Effector memory CD8-positive, alpha-beta T cell (primary cell): ENCODE measurements around the gene SPRED3.
A peak's percentile ranks its signal among the peaks of the same experiment; 100 is the strongest.
"Not testable (repeated sequence)": the region's sequence is repeated elsewhere in the genome, so short reads cannot be mapped to it uniquely, and the experiment has no call there.

ENCODE experiments used
- ATAC-seq: fragments of 150-1000 bp; cut with Tn5 transposase; replicated peaks from 2 replicates; pipeline ENCODE4 v1.10.0; 2021; ENCODE audit warnings: mild to moderate bottlenecking, moderate library complexity
- DNase-seq, 3 experiments: peaks; one replicate each; pipeline ENCODE4 v3.0.0; 2021
- H3K27ac Mint-ChIP-seq, 2 donors: one replicate each; pipeline ENCODE4 v1.8.0; 2022; ENCODE audit warnings: mild to moderate bottlenecking in 2 of 2, mixed read lengths in 2 of 2, moderate library complexity in 2 of 2
- H3K27me3 Mint-ChIP-seq, 2 donors: one replicate each; pipeline ENCODE4 v1.8.0; 2022; ENCODE audit warnings: mixed read lengths in 2 of 2
- H3K36me3 Mint-ChIP-seq: one replicate; pipeline ENCODE4 v1.8.0; 2022; ENCODE audit warnings: mild to moderate bottlenecking, moderate library complexity, mixed read lengths; ENCODE audit not compliant: insufficient read depth
- H3K4me1 Mint-ChIP-seq, 2 donors: one replicate each; pipeline ENCODE4 v1.8.0; 2022; ENCODE audit warnings: low read depth in 2 of 2, mixed read lengths in 2 of 2
- H3K4me3 Mint-ChIP-seq, 2 donors: one replicate each; pipeline ENCODE4 v1.8.0; 2022; ENCODE audit warnings: mild to moderate bottlenecking in 2 of 2, mixed read lengths in 2 of 2, moderate library complexity in 2 of 2
- H3K9me3 Mint-ChIP-seq, 2 donors: one replicate each; pipeline ENCODE4 v1.8.0; 2022; ENCODE audit warnings: mixed read lengths in 2 of 2

SPRED3 gene

DNA sequence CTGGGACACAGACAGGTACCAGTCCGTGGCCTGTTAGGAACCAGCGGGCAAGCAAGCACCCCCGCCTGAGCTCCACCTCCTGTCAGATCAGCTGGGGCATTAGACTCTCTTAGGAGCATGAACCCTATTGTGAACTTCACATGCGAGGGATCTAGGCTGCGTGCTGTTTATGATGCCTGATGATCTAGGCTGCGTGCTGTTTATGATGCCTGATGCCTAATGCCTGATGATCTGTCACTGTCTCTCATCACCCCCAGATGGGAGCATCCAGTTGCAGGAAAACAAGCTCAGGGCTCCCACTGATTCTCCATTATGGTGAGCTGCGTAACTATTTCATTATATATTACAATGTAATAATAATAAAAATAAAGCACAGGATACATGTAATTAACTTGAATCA, 33.9 kb downstream of the SPRED3 start:
- H3K4me1 Mint-ChIP-seq: peaks cover 11% of the 10 kb centered on the region in 2 donors
- H3K27me3 Mint-ChIP-seq: peaks cover 7 to 11% of the 10 kb centered on the region in 2 donors
- no peak overlapping the region for H3K4me3 Mint-ChIP-seq
- ATAC-seq (no peak), DNase-seq (no peak)
- no peaks in the 10 kb centered on the region for H3K9me3 Mint-ChIP-seq
- H3K27ac Mint-ChIP-seq: no peak overlapping the region
- no peaks in the 10 kb centered on the region for H3K36me3 Mint-ChIP-seq

DNA sequence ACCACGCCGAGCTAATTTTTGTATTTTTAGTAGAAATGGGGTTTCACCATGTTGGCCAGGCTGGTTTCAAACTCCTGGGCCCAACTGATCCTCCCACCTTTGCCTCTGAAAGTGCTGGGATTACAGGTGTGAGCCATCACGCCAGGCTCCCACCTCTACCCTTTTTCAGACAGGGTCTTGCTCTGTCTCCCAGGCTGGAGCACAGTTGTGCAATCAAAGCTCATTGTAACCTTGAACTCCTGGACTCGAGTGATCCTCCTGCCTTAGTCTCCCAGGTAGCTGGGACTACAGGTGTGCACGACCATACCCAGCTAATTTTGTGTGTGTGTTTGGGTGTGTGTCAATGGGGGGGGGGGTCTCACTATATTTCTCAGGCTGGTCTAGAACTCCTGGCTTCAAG, 35.8 kb downstream of the SPRED3 start:
- Mint-ChIP-seq H3K9me3 (no peaks in the 10 kb centered on the region), H3K27me3 (peaks cover 13 to 18% of the 10 kb centered on the region in 2 donors), H3K27ac (no peak overlapping the region), H3K4me1 (peaks cover 4% of the 10 kb centered on the region in 2 donors), H3K4me3 (no peak overlapping the region), H3K36me3 (peaks cover 3% of the 10 kb centered on the region)
- DNase-seq (no peak), ATAC-seq (no peak)

DNA sequence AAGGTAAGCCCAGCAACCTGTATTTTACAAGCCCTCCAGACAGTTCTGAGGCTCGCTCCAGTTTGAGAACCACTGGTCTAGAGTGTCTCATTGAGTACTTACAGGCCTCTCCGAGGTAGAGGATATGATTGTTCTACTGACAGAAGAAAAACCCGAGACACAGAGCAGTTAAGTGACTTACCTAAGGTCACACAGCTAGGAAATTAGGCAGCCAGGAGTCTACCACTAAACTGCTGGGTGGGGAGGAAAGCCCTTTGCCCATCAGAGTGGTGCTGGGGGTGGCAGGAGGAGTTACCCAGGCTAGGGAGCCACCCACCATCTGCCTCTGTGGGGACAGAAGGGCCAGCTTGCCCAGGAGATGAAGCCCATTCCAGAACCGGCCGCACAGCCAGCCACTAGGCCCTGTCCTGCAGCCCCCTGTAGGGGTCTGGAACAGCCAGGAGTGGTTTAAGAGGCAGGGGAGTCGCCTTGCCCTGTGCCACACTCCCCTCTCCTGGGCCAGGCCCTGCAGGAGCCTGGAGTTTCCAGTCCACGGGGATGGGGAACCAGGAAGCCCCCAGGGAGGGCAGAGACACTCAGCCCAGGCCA, 36.8 kb downstream of the SPRED3 start:
- Mint-ChIP-seq H3K4me1 (peaks cover 4 to 8% of the 10 kb centered on the region in 2 donors), H3K9me3 (no peaks in the 10 kb centered on the region), H3K27ac (peak overlapping the region in 1 of 2 donors; percentile 63), H3K27me3 (peaks cover 7 to 17% of the 10 kb centered on the region in 2 donors), H3K36me3 (peaks cover 3% of the 10 kb centered on the region), H3K4me3 (peak overlapping the region in 1 of 2 donors; percentile 50)
- ATAC-seq (no peak), DNase-seq (no peak)

DNA sequence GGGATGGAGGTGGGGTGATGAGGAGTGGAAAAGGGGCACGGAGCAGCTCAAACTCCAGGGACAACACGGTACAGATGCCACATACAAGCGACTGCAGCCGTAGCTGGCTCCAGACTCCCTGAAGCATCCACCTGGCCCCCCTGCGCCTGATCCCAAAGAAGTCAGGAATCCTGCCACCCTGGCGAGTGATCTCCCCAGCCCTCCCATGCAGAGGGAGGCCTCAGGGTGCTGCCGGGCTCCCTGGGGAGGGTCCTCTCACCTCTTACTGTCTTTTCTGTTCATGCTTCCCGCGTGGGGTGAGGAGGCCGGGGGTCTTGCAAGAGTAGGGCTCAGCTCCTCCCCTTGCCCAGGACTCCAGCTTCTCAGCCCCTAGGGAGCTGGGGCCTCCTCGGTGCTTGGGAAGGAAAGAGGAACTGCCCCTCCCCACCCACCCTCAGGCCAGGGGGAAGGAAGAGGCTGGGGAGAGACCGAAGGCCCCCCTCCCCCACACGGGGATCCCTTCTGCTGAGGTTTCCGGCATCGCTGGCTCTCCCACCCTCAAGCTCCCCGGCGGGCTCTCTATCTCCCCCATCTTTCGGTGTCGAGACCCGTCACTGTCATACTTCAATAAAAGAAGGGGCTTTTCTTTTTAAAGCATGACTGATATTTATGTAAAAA, 37.4 kb downstream of the SPRED3 start, which contains the start of gene RASGRP4:
RASGRP4 (minus strand) TSS at position 410 of the 657 bp plus-strand sequence; CDS start at position 282, 128 bp downstream.
- peak; percentile 72 for ATAC-seq
- Mint-ChIP-seq H3K36me3 (peaks cover 3% of the 10 kb centered on the region), H3K27me3 (peaks cover 11 to 13% of the 10 kb centered on the region in 2 donors), H3K27ac (peak within 1 kb of the TSS; percentile 9 to 63), H3K4me3 (peak within 1 kb of the TSS; percentile 25 to 50), H3K9me3 (no peaks in the 10 kb centered on the region), H3K4me1 (peaks cover 4 to 8% of the 10 kb centered on the region in 2 donors)
- DNase-seq: peak in 2 of 3 experiments; percentile 15 to 18

DNA sequence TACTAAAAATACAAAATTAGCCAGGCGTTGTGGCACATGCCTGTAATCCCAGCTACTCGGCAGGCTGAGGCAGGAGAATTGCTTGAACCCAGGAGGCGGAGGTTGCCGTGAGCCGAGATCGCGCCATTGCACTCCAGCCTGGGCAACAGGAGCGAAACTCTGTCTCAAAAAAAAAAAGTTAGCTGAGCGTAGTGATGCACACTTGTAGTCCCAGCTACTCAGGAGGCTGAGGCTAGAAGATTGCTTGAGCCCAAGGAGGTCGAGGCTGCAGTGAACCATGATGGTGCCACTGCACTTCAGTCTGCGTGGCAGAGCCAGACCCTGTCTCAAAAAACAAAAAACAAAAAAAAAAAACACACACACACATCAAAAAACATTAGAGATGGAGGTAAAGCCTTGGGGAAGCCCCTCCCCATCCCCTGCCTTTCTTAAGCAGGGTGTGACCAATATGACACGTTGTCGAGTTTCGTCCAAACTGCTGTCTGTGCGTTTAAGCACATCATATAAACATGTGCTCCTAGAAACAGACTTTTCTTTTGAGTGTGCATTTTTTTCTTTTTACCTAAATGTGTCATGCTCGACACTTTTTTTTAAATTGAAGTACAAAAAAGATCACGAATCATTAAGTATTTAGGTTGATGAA, 38.7 kb downstream of the SPRED3 start:
- DNase-seq, H3K36me3 Mint-ChIP-seq, H3K4me1 Mint-ChIP-seq, H3K9me3 Mint-ChIP-seq, H3K27ac Mint-ChIP-seq: not testable (repeated sequence)
- peak; percentile 54 for ATAC-seq
- H3K27me3 Mint-ChIP-seq: peaks cover 11 to 13% of the 10 kb centered on the region in 2 donors
- peak overlapping the region in 1 of 2 donors; percentile 48 for H3K4me3 Mint-ChIP-seq

DNA sequence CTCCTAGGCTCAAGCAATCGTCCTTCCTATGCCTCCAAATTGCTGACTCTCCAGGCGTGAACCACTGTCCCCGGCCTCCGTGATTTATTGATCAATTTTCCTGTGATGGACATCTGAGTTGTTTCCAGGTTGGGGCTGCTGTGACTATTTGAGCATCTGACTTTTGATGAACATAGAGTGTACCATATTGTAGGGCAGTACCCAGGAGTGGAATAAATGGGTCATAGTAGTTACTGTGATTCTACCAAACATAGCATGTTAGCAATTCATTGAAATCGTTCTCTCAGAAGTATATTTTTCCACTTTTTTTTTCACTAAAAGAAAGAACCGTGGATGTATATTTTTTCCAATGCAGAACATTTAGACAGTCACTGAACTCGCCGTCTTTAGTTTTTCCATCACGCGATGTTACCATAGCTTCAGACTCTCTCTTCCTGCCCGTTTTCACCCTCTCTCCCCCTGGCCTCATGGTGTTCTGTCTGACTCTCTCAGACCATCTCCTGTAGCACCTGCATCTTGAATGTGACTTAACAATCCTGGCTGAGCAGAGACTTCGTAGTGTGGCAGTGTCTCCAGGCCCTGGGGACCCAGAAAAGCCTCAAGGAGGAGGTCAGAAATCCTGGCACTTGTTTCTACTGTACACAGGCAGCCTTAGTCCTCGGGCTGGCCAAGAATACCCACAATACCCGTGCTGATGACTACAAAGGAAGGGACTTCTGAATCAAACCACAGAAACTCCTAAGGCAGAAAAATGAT, 40.7 kb downstream of the SPRED3 start:
- peaks cover 9 to 13% of the 10 kb centered on the region in 2 donors for H3K4me1 Mint-ChIP-seq
- no peak overlapping the region for H3K27ac Mint-ChIP-seq
- ATAC-seq (no peak), DNase-seq (no peak)
- no peaks in the 10 kb centered on the region for H3K9me3 Mint-ChIP-seq
- H3K27me3 Mint-ChIP-seq: peaks cover 17 to 26% of the 10 kb centered on the region in 2 donors
- no peak overlapping the region for H3K4me3 Mint-ChIP-seq
- peaks cover 3% of the 10 kb centered on the region for H3K36me3 Mint-ChIP-seq

DNA sequence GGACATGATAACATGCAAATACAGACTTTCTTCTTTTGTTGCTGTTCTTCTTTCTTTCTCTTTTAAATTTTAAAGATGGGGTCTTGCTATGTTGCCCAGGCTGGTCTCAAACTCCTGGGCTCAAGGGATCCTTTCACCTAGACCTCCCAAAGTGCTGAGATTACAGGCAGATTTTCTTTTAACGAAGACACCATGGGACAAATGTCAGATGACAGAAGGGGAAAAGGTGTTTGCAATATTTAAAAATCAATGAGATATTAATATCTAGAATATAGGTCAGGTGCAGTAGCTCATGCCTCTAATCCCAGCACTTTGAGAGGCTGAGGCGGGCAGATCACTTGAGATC, 41.3 kb downstream of the SPRED3 start:
- Mint-ChIP-seq H3K9me3 (no peaks in the 10 kb centered on the region), H3K36me3 (peaks cover 3% of the 10 kb centered on the region), H3K4me3 (no peak overlapping the region), H3K4me1 (peaks cover 12 to 16% of the 10 kb centered on the region in 2 donors), H3K27ac (no peak overlapping the region), H3K27me3 (peaks cover 17 to 31% of the 10 kb centered on the region in 2 donors)
- DNase-seq (no peak), ATAC-seq (no peak)

DNA sequence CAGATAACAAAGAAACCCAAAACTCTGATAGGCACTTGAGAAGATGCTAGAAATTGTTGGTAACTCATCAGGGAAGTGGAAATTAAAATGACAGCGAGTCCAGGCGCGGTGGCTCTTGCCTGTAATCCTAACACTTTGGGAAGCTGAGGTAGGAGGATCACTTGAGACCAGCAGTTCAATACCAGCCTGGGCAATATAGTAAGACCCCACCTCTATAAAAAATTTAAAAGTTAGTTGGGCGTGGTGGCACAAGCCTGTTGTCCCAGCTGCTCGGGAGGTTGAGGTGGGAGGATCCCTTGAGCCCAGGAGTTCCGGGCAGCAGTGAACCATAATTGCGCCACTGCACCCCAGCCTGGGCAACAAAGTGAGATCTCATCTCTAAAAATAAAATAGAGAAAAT, 42.4 kb downstream of the SPRED3 start:
- peaks cover 23 to 36% of the 10 kb centered on the region in 2 donors for H3K27me3 Mint-ChIP-seq
- H3K27ac Mint-ChIP-seq: no peak overlapping the region
- H3K4me1 Mint-ChIP-seq: peaks cover 12 to 16% of the 10 kb centered on the region in 2 donors
- no peak overlapping the region for H3K4me3 Mint-ChIP-seq
- DNase-seq (no peak), ATAC-seq (no peak)
- peaks cover 3% of the 10 kb centered on the region for H3K36me3 Mint-ChIP-seq
- no peaks in the 10 kb centered on the region for H3K9me3 Mint-ChIP-seq

DNA sequence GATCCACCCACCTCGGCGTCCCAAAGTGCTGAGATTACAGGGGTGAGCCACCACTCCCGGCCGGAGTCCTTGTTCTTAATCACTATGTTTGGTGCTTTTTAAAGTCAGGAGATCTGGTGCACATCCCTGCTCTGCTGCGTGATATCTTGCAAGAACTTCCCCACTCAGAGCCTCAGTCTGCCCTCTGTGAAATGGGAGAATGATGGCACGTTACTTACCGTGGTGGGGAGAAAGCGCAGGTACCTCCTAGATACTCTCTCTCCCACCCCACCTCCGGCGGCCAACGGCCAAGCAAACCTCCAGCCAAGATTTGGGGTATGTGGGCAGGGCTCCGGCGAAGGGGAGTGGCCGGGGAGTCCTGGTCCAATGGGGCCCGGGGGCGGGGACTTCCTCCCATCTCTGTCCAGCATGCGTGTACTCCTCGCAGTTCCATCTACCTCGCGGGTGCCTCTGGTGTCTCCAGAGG, 44.8 kb downstream of the SPRED3 start, which contains the start of gene RYR1:
RYR1 (plus strand) TSS at position 424 of the 466 bp plus-strand sequence. CDS start 139 bp downstream, outside the sequence.
- Mint-ChIP-seq H3K36me3 (peaks cover 3% of the 10 kb centered on the region), H3K4me3 (peak within 1 kb of the TSS; percentile 46 to 64), H3K4me1 (peaks cover 9 to 12% of the 10 kb centered on the region in 2 donors), H3K9me3 (no peaks in the 10 kb centered on the region), H3K27ac (peak within 1 kb of the TSS in 1 of 2 donors; percentile 75), H3K27me3 (peaks cover 21 to 57% of the 10 kb centered on the region in 2 donors)
- ATAC-seq: peak; percentile 69
- DNase-seq: no peak

DNA sequence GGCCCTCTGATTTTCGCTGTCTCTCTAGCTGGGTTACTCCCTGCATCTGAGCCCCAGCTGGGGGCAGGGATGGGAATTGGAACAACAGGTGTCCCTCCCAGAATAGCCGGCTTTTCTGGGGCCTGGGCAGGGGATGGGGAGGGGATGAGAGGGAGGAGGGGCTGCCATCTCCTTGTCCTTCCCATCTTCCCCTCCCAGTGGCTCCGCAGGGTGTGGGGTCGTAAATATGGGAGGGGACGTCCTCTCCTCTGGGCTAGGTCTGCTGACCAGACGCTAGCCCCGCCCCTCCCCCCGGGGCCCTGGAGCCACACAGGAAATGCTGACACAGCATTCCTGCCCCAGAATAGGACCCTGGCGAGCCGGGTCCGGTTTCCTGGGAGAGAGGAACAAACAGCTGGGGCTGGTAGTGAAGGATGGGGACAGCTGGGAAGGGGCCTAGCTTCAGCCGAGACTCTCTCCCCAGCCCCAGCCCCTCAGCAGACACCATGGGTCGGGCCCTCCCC, 46.1 kb downstream of the SPRED3 start:
- peaks cover 8 to 9% of the 10 kb centered on the region in 2 donors for H3K4me1 Mint-ChIP-seq
- H3K9me3 Mint-ChIP-seq: no peaks in the 10 kb centered on the region
- H3K4me3 Mint-ChIP-seq: peak overlapping the region in 1 of 2 donors; percentile 28
- no peaks in the 10 kb centered on the region for H3K36me3 Mint-ChIP-seq
- H3K27me3 Mint-ChIP-seq: peaks cover 21 to 49% of the 10 kb centered on the region in 2 donors
- no peak for DNase-seq
- ATAC-seq: no peak
- peak overlapping the region in 1 of 2 donors; percentile 75 for H3K27ac Mint-ChIP-seq

DNA sequence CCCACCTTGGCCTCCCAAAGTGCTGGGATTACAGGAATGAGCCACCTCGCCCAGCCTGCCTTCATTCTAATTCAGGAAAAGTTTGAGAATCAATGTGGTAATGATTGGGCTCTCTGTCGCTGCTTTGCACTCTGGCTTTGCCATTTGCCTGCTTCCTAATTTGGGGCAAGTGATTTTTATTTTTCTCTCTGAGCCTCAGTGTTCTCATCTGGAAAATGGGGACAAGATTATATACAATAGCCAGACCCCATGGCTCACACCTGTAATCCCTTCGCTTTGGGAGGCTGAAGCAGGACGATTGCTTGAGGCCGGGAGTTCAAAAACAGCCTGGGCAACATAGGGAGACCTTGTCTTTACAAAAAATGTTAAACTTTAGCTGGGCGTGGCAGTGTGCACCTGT, 48.8 kb downstream of the SPRED3 start:
- Mint-ChIP-seq H3K27ac (no peak overlapping the region), H3K9me3 (no peaks in the 10 kb centered on the region), H3K27me3 (peaks cover 26 to 58% of the 10 kb centered on the region in 2 donors), H3K4me3 (no peak overlapping the region), H3K4me1 (peaks cover 7 to 9% of the 10 kb centered on the region in 2 donors), H3K36me3 (no peaks in the 10 kb centered on the region)
- DNase-seq: no peak
- ATAC-seq: no peak

DNA sequence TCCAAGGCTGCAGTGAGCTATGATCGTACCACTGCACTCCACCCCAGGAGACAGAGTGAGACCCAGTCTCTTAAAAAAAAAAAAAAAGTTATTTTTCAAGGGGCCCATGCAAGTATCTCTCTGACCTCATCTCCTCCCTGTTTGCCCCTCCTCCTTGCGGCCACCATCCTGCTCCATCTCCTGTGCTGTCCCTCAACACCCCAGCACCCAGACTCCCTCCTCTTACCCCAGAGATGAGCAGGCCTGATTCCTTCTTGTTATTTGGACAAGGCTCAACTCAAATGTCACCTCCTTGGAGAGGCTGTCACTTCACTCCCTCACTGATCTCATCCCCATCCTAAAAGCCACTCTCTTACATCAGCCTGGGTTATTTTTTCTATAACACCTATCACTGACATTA, 49.4 kb downstream of the SPRED3 start:
- no peak overlapping the region for H3K27ac Mint-ChIP-seq
- peaks cover 7 to 9% of the 10 kb centered on the region in 2 donors for H3K4me1 Mint-ChIP-seq
- no peak overlapping the region for H3K4me3 Mint-ChIP-seq
- ATAC-seq (no peak), DNase-seq (no peak)
- H3K36me3 Mint-ChIP-seq: no peaks in the 10 kb centered on the region
- H3K27me3 Mint-ChIP-seq: peaks cover 26 to 64% of the 10 kb centered on the region in 2 donors
- no peaks in the 10 kb centered on the region for H3K9me3 Mint-ChIP-seq

DNA sequence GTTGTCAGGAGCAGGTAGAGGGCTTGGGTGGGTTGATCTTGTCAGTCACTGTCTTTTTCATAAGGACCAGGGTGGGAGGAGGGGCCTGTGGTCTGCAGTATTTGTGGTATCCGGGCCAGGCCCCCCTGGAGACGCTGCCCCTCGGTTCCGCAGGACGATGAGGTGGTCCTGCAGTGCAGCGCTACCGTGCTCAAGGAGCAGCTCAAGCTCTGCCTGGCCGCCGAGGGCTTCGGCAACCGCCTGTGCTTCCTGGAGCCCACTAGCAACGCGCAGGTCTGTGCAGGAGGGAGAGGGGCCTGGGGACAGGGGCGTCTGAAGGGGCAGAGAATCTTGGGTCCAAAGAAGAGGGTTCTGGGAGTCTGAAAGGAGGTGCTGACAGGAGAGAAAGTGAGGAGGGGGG, 52.1 kb downstream of the SPRED3 start:
- H3K9me3 Mint-ChIP-seq: no peaks in the 10 kb centered on the region
- H3K4me3 Mint-ChIP-seq: no peak overlapping the region
- H3K27me3 Mint-ChIP-seq: peaks cover 19 to 68% of the 10 kb centered on the region in 2 donors
- DNase-seq: no peak
- H3K4me1 Mint-ChIP-seq: no peaks in the 10 kb centered on the region
- no peaks in the 10 kb centered on the region for H3K36me3 Mint-ChIP-seq
- no peak overlapping the region for H3K27ac Mint-ChIP-seq
- ATAC-seq: no peak
